ENCODE measurements around the gene PCDHA5.

DNA sequence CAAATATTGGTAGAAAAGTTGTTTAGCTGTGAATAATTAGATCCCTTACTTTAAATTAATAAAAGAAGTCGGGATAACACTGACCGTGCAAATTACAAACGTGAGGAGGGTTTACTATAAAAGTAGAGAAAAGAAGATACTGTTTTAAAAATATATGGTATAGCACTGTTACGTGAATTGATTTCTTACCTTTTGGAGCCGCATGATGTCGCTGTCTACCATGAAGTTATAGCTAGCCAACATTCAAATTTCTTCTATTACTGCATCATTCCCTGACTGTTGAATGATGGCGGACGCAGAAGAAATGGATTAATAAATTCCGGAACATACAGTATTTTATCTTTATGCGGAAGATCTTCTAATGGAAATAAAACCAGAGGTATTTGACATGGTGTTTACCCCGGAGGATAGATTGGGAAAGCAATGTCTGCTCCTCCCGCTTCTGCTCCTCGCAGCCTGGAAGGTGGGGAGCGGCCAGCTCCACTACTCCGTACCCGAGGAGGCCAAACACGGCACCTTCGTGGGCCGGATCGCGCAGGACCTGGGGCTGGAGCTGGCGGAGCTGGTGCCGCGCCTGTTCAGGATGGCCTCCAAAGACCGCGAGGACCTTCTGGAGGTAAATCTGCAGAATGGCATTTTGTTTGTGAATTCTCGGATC lies 6.4 kb downstream of the PCDHA5 start, which contains the start of gene PCDHA6:
- TF ChIP-seq, protein P1, sequence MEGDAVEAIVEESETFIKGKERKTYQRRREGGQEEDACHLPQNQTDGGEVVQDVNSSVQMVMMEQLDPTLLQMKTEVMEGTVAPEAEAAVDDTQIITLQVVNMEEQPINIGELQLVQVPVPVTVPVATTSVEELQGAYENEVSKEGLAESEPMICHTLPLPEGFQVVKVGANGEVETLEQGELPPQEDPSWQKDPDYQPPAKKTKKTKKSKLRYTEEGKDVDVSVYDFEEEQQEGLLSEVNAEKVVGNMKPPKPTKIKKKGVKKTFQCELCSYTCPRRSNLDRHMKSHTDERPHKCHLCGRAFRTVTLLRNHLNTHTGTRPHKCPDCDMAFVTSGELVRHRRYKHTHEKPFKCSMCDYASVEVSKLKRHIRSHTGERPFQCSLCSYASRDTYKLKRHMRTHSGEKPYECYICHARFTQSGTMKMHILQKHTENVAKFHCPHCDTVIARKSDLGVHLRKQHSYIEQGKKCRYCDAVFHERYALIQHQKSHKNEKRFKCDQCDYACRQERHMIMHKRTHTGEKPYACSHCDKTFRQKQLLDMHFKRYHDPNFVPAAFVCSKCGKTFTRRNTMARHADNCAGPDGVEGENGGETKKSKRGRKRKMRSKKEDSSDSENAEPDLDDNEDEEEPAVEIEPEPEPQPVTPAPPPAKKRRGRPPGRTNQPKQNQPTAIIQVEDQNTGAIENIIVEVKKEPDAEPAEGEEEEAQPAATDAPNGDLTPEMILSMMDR (IDR thresholded peaks at IDR 0.05), result peak in 1 of 5 experiments; percentile 15
- no peak for TF ChIP-seq POLR2A (IDR thresholded peaks at IDR 0.05)

All from tibial nerve (tissue), 3 donors.